Fibroblast of villous mesenchyme (primary cell): Measurements from ENCODE around the gene CTDSPL. TPM values are rescaled to one million over a fixed set of nuclear protein-coding genes. Genes with fewer than 3 reads are reported as not detected.
A peak's percentile ranks its signal among the peaks of the same experiment; 100 is the strongest.

Source experiments
- DNase-seq: peaks from one replicate; pipeline ENCODE4 v3.0.0-alpha.2; 2010; ENCODE audit warnings: low read depth
- H3K4me3 ChIP-seq: 2 replicates; pipeline ENCODE4 v1.5.1; 2011; ENCODE audit warnings: low read depth, mild to moderate bottlenecking, low read length
- CTCF ChIP-seq: IDR thresholded peaks from 2 replicates; pipeline ENCODE4 v1.5.1; 2012; ENCODE audit warnings: low read depth, mild to moderate bottlenecking, low read length; ENCODE audit not compliant: insufficient read depth
- total RNA-seq: library from RNA; depleted of rRNA; stranded (reverse); fragments of >200 nt; gene quantifications from 2 replicates; pipeline ENCODE4 v1.2.3, GENCODE V29; 2012

Gene CTDSPL
- total RNA-seq, 1 donor, result 61.7 TPM

GRCh38 chr3:37867144-37867543 lies 5.5 kb downstream of the CTDSPL start:
- H3K4me3 ChIP-seq, result no peak overlapping the region
- TF ChIP-seq CTCF, result no peak
- DNase-seq, result no peak

DNA sequence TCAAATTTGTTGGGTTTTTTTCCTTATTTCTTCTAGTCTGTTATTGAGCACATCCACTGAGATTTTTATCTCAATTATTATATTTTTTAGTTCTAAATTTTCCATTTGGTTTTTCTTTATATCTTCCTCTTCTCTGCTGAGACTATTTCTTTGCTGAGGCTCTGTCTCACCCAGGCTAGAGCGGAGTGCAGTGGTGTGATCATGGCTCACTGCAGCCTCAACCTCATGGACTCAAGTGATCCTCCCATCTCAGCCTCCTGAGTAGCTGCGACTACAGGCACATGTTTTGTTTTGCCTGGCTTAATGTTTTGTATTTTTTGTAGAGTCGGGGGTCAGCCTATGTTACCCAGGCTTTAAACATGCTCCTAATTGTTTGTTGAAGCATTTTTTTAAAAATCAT lies 10.2 kb downstream of the CTDSPL start:
- TF ChIP-seq CTCF, result no peak
- no peak overlapping the region for H3K4me3 ChIP-seq
- DNase-seq, result no peak

- peak; percentile 21 for DNase-seq
- TF ChIP-seq CTCF, result no peak
Measured at GRCh38 chr3:37872413-37873160, 10.9 kb downstream of the CTDSPL start.

DNA sequence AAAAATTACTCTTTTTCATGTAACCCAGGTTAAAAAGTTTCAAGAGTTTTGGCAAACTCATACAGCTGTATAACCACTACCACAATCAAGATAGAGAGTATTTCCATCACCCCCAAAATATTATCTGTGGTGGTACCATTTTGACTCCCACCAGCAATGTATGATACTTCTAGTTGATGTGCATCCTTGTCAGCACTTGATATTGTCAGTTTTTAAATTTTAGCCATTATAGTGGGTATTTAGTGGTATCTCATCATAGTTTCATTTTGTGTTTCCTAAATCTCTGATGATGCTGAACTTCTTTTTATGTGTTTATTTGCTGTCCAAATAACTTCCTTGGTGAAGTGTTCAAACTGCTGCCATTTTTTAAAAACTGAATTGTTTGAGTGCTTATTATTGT lies 14.6 kb downstream of the CTDSPL start:
- TF ChIP-seq CTCF, result no peak
- no peak for DNase-seq
- H3K4me3 ChIP-seq, result no peak overlapping the region

More at GRCh38 chr3:37872413-37873160, 10.9 kb downstream of the CTDSPL start:
- no peak overlapping the region for H3K4me3 ChIP-seq

GRCh38 chr3:37882711-37883110 lies 21.0 kb downstream of the CTDSPL start:
- TF ChIP-seq CTCF, result no peak
- H3K4me3 ChIP-seq, result no peak overlapping the region
- DNase-seq, result no peak

DNA sequence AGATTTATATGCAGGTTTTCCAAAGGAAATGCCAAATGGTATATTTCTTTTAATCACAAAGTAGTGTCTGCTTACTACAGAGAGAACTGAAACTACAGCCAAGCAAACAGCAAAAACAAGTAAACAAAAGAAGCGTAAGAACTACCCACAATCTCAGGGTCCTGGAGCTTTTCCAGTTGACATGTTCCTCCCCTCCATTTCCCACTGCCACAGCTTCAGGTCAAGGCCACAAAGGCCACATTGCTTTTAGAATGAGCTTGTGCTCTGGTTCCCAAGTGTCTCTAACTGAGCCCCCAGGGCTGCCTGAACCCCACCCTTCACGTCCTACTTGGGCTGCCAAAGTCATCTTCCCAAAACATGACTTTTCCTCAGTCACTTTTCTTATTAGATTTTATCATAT lies 24.1 kb downstream of the CTDSPL start:
- H3K4me3 ChIP-seq, result no peak overlapping the region
- TF ChIP-seq CTCF, result no peak
- DNase-seq, result peak; percentile 18

GRCh38 chr3:37886395-37886794 lies 24.7 kb downstream of the CTDSPL start:
- no peak for DNase-seq
- H3K4me3 ChIP-seq, result no peak overlapping the region
- TF ChIP-seq CTCF, result no peak
